Body of pancreas (tissue), 4 donors: ENCODE results near the gene MMP25.

Experiments used
- CTCF ChIP-seq, 7 experiments: fragments of 450-650 bp in 4 of 7; fragments of 200-600 bp in 3 of 7; sonication (generic) in 3 of 7; IDR thresholded peaks; one replicate each; pipeline ENCODE4 v1.5.1; 2016 to 2019; ENCODE audit warnings: antibody characterized with exemption in 7 of 7
- POLR2A ChIP-seq, 3 donors: fragments of 450-650 bp; IDR thresholded peaks; one replicate each; pipeline ENCODE4 v1.6.1; 2016; ENCODE audit warnings: antibody characterized with exemption in 3 of 3, mild to moderate bottlenecking in 2 of 3

DNA sequence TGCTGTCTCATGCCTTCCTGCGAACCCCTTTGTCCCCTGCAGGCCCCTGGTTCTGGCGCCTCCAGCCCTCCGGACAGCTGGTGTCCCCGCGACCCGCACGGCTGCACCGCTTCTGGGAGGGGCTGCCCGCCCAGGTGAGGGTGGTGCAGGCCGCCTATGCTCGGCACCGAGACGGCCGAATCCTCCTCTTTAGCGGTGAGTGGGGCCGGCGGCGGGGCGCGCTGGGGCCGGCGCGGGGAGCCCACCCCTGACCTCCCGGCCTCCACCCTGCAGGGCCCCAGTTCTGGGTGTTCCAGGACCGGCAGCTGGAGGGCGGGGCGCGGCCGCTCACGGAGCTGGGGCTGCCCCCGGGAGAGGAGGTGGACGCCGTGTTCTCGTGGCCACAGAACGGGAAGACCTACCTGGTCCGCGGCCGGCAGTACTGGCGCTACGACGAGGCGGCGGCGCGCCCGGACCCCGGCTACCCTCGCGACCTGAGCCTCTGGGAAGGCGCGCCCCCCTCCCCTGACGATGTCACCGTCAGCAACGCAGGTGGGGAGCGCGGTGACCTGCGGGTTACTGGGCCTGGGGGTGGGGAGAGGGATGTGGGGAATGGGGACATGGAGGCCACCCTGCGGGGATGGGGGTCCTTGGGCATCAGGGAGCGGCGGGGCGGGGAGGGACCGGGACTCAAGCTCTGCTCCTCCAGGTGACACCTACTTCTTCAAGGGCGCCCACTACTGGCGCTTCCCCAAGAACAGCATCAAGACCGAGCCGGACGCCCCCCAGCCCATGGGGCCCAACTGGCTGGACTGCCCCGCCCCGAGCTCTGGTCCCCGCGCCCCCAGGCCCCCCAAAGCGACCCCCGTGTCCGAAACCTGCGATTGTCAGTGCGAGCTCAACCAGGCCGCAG, 12.0 kb downstream of the MMP25 start:
- TF ChIP-seq CTCF (IDR thresholded peaks at IDR 0.05): peak in 2 of 7 experiments; percentile 23
- no peak for TF ChIP-seq POLR2A (IDR thresholded peaks at IDR 0.05)
